Measurements from ENCODE around the gene SERGEF. TPM values are rescaled to one million over a fixed set of nuclear protein-coding genes. Genes with fewer than 3 reads are reported as not detected.

Gene SERGEF
- total and polyA plus RNA-seq, 10 of the 15 experiments (the other 5 are each of a cell fraction or from before 2014, with no cell fraction given): 14.6 to 27.8 (median 22.4) TPM

DNA sequence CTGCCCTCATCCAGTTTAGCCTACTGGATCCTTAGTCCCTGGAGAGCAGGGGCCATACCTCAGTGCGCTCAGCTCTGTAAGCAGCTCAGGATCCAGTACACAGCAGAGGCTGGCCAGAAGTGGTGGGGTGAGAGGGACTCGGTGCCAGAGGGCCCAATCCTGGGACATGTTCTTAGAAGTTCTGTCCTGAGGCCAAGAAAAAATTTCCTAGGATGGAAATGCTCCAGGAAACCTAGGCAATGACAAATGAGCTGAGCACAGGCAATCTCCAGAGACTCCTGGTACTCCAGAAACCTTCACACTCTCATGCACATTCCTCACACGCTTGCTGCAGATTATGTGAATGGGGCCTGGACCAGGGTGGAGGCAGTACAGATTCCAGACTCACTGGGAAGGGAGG, 89.6 kb downstream of the SERGEF start:
- no peaks in the 10 kb centered on the region for H3K9me3 ChIP-seq (replicated peaks; ENCODE audit: control insufficient read depth, insufficient read depth, low read length)
- no peaks in the 10 kb centered on the region; a peak in 3 of 4 replicates for H3K36me3 ChIP-seq (ENCODE audit: control insufficient read depth in 2 of 2, insufficient read depth in 2 of 2, low read length in 1 of 2)
- CTCF ChIA-PET: interaction anchor here (1.1 to 1.3 kb wide), 3 partner anchors 38 to 192 kb away, joined by 3 to 4 read pairs (median 3); no protein-coding TSS in a partner anchor
- no peaks in the 10 kb centered on the region; the same call in 1 of the 2 replicates for H3K4me1 ChIP-seq (ENCODE audit: control insufficient read depth, insufficient read depth, low read length)
- no peak for DNase-seq (ENCODE audit: low read depth, low spot score)
- intact Hi-C loops (cut with micrococcal nuclease; ENCODE audit: unreplicated experiment): no loop called here
- SMC1A ChIA-PET (ENCODE audit: uncharacterized antibody, unreplicated experiment): no interaction called here
- no peak for FAIRE-seq
- 94% methylated on average over 3 of the region's 3 CpGs for WGBS (ENCODE audit: insufficient coverage, insufficient replicate concordance, low lambda C conversion rate, missing lambda C conversion rate)
- BruUV-seq (replicated peaks): no TSS peak
- RAD21 ChIA-PET (ENCODE audit: unreplicated experiment): no interaction called here
- H4K20me1 ChIP-seq (ENCODE audit: control insufficient read depth, insufficient read depth): no peaks in the 10 kb centered on the region
- no peak overlapping the region for H3K4me2 ChIP-seq (ENCODE audit: control insufficient read depth, insufficient read depth)
- no peak for TF ChIP-seq NR2C1 (IDR thresholded peaks at IDR 0.05)
- TF ChIP-seq SREBF2 (IDR thresholded peaks at IDR 0.05; ENCODE audit: low read length): no peak
- TF ChIP-seq WRNIP1 (IDR thresholded peaks at IDR 0.05; ENCODE audit: borderline replicate concordance, low read depth, low read length): no peak
- TF ChIP-seq, protein P1, sequence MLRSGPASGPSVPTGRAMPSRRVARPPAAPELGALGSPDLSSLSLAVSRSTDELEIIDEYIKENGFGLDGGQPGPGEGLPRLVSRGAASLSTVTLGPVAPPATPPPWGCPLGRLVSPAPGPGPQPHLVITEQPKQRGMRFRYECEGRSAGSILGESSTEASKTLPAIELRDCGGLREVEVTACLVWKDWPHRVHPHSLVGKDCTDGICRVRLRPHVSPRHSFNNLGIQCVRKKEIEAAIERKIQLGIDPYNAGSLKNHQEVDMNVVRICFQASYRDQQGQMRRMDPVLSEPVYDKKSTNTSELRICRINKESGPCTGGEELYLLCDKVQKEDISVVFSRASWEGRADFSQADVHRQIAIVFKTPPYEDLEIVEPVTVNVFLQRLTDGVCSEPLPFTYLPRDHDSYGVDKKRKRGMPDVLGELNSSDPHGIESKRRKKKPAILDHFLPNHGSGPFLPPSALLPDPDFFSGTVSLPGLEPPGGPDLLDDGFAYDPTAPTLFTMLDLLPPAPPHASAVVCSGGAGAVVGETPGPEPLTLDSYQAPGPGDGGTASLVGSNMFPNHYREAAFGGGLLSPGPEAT (IDR thresholded peaks at IDR 0.05; ENCODE audit: low read depth): no peak
- TF ChIP-seq, protein P2, sequence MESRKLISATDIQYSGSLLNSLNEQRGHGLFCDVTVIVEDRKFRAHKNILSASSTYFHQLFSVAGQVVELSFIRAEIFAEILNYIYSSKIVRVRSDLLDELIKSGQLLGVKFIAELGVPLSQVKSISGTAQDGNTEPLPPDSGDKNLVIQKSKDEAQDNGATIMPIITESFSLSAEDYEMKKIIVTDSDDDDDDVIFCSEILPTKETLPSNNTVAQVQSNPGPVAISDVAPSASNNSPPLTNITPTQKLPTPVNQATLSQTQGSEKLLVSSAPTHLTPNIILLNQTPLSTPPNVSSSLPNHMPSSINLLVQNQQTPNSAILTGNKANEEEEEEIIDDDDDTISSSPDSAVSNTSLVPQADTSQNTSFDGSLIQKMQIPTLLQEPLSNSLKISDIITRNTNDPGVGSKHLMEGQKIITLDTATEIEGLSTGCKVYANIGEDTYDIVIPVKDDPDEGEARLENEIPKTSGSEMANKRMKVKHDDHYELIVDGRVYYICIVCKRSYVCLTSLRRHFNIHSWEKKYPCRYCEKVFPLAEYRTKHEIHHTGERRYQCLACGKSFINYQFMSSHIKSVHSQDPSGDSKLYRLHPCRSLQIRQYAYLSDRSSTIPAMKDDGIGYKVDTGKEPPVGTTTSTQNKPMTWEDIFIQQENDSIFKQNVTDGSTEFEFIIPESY (IDR thresholded peaks at IDR 0.05): no peak
- TF ChIP-seq, protein P3, sequence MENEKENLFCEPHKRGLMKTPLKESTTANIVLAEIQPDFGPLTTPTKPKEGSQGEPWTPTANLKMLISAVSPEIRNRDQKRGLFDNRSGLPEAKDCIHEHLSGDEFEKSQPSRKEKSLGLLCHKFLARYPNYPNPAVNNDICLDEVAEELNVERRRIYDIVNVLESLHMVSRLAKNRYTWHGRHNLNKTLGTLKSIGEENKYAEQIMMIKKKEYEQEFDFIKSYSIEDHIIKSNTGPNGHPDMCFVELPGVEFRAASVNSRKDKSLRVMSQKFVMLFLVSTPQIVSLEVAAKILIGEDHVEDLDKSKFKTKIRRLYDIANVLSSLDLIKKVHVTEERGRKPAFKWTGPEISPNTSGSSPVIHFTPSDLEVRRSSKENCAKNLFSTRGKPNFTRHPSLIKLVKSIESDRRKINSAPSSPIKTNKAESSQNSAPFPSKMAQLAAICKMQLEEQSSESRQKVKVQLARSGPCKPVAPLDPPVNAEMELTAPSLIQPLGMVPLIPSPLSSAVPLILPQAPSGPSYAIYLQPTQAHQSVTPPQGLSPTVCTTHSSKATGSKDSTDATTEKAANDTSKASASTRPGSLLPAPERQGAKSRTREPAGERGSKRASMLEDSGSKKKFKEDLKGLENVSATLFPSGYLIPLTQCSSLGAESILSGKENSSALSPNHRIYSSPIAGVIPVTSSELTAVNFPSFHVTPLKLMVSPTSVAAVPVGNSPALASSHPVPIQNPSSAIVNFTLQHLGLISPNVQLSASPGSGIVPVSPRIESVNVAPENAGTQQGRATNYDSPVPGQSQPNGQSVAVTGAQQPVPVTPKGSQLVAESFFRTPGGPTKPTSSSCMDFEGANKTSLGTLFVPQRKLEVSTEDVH (IDR thresholded peaks at IDR 0.05; ENCODE audit: low read depth, partially characterized antibody): no peak
- no peak for TF ChIP-seq CHD1 (IDR thresholded peaks at IDR 0.05; ENCODE audit: low read depth, low read length)
- no peak for TF ChIP-seq MEF2B (IDR thresholded peaks at IDR 0.05; ENCODE audit: partially characterized antibody, poor library complexity, severe bottlenecking)
- no peak overlapping the region for H3K9ac ChIP-seq (ENCODE audit: control insufficient read depth, insufficient read depth, low read length)
- H3K79me2 ChIP-seq (ENCODE audit: control insufficient read depth, insufficient read depth, low read length): no peaks in the 10 kb centered on the region
- no peaks in the 10 kb centered on the region for H3K27me3 ChIP-seq (replicated peaks in 1 of 2; ENCODE audit: control insufficient read depth in 2 of 2, insufficient read depth in 2 of 2, low read length in 1 of 2)
- H3K27ac ChIP-seq (ENCODE audit: control insufficient read depth, insufficient read depth): no peak overlapping the region
- no peak overlapping the region for H2AFZ ChIP-seq (ENCODE audit: control insufficient read depth, low read depth, low read length)
- POLR2A ChIA-PET: no interaction called here
- no peak for ATAC-seq
- H3K4me3 ChIP-seq: no peak overlapping the region
- in situ Hi-C loops (cut with MboI): no loop called here
